WTC11 (cell line): ENCODE measurements around the gene TTR. TPM values are rescaled to one million over a fixed set of nuclear protein-coding genes. Genes with fewer than 3 reads are reported as not detected.

Source experiments
- ATAC-seq: fragments of 200-7000 bp; cut with Tn5 transposase; 2 replicates; pipeline ENCODE4 v1.10.0; 2021; ENCODE audit warnings: mild to moderate bottlenecking, moderate library complexity
- CTCF ChIA-PET: fragments of 300-600 bp; sonication (Branson Sonifier 250); formaldehyde crosslinking; loops from one replicate; lab custom pipeline; 2021; ENCODE audit warnings: antibody characterized with exemption; lab: Charles Lee
- POLR2A ChIA-PET: fragments of 350-600 bp; sonication (Branson Sonifier 250); formaldehyde crosslinking; loops from one replicate; lab custom pipeline; 2021; ENCODE audit warnings: antibody characterized with exemption; lab: Charles Lee
- DNase-seq: peaks from one replicate; pipeline ENCODE4 v3.0.0; 2021; ENCODE audit warnings: low spot score
- H3K27ac Mint-ChIP-seq: 2 replicates; pipeline ENCODE4 v1.8.0; 2021; ENCODE audit warnings: mixed read lengths
- H3K27me3 Mint-ChIP-seq: 2 replicates; pipeline ENCODE4 v1.8.0; 2021; ENCODE audit warnings: low read depth, mild to moderate bottlenecking, moderate library complexity, mixed read lengths
- H3K36me3 Mint-ChIP-seq: 2 replicates; pipeline ENCODE4 v1.8.0; 2021; ENCODE audit warnings: mixed read lengths
- H3K4me1 Mint-ChIP-seq: 2 replicates; pipeline ENCODE4 v1.8.0; 2022; ENCODE audit warnings: mixed read lengths
- H3K4me3 Mint-ChIP-seq: 2 replicates; pipeline ENCODE4 v1.8.0; 2021; ENCODE audit warnings: mild to moderate bottlenecking, moderate library complexity, mixed read lengths
- H3K9me3 Mint-ChIP-seq: 2 replicates; pipeline ENCODE4 v1.8.0; 2021; ENCODE audit warnings: mixed read lengths
- ATF6 ChIP-seq: sonication (generic); formaldehyde crosslinking; IDR thresholded peaks from 2 replicates; pipeline ENCODE4 v1.8.1; 2023; ENCODE audit warnings: mild to moderate bottlenecking, missing genetic modification reagents
- E2F4 ChIP-seq: sonication (generic); formaldehyde crosslinking; IDR thresholded peaks from 2 replicates; pipeline ENCODE4 v1.8.1; 2022; ENCODE audit warnings: low read depth, mild to moderate bottlenecking, moderate library complexity, missing genetic modification reagents, borderline replicate concordance
- NFATC4 ChIP-seq: fragments of 250-450 bp; sonication (Bioruptor Pico); IDR thresholded peaks from 2 replicates; pipeline ENCODE4 v1.9.0; 2021; ENCODE audit warnings: mild to moderate bottlenecking
- SOX15 ChIP-seq: fragments of 250-450 bp; sonication (Bioruptor Pico); IDR thresholded peaks from 2 replicates; pipeline ENCODE4 v1.9.0; 2021; ENCODE audit warnings: mild to moderate bottlenecking
- total RNA-seq: library from RNA; stranded (reverse); gene quantifications from 3 replicates; pipeline ENCODE4 v1.2.3, GENCODE V29; 2021
- TF ChIP-seq, protein P1 (sequence below): fragments of 250-450 bp; sonication (Bioruptor Pico); IDR thresholded peaks from 2 replicates; pipeline ENCODE4 v1.9.0; 2021; ENCODE audit warnings: mild to moderate bottlenecking, borderline replicate concordance

The TTR gene
- total RNA-seq, 1 experiment from 2014 or later, result 1.0 TPM

DNA sequence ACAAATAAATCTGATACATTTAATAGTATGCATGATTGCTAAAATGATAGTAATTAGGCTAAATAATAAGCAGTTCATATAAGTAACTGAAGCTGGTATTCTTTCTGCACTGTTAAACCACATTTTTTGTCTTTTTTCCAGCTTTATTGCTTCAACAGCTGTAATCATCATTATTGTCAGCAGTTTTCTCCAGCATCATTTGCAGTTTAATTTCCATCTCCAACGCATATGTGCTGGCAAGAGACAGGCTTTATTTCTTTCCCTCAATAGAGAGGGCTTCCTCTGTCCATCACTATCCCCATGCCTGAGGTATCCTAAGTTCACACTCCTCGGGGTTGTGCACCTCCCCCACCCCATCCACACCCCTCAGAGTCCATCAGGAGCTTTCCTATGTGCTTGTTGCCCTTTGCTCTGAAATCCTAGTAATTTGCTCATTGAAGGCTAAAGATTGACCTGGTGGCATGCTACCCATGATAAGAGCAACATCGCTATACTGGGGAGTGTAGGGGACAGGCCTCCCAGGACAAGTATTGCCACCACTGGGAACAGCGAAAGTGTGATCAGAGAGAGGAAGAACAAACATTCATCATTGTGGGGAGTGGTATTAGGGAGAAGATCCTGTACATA, 55.6 kb downstream of the TTR start:
- H3K4me3 Mint-ChIP-seq, result no peak overlapping the region
- ATAC-seq (peak; percentile 29; the same call in 1 of the 2 replicates), DNase-seq (no peak)
- no peaks in the 10 kb centered on the region for H3K9me3 Mint-ChIP-seq
- no peaks in the 10 kb centered on the region for H3K27me3 Mint-ChIP-seq
- peaks cover 58% of the 10 kb centered on the region for H3K4me1 Mint-ChIP-seq
- POLR2A ChIA-PET, result no interaction called here
- H3K36me3 Mint-ChIP-seq, result peaks cover 18% of the 10 kb centered on the region
- TF ChIP-seq NFATC4 (CRISPR knock-in tag), result no peak
- no peak for TF ChIP-seq SOX15 (CRISPR knock-in tag)
- TF ChIP-seq E2F4 (CRISPR knock-in tag), result no peak
- TF ChIP-seq, protein P1, sequence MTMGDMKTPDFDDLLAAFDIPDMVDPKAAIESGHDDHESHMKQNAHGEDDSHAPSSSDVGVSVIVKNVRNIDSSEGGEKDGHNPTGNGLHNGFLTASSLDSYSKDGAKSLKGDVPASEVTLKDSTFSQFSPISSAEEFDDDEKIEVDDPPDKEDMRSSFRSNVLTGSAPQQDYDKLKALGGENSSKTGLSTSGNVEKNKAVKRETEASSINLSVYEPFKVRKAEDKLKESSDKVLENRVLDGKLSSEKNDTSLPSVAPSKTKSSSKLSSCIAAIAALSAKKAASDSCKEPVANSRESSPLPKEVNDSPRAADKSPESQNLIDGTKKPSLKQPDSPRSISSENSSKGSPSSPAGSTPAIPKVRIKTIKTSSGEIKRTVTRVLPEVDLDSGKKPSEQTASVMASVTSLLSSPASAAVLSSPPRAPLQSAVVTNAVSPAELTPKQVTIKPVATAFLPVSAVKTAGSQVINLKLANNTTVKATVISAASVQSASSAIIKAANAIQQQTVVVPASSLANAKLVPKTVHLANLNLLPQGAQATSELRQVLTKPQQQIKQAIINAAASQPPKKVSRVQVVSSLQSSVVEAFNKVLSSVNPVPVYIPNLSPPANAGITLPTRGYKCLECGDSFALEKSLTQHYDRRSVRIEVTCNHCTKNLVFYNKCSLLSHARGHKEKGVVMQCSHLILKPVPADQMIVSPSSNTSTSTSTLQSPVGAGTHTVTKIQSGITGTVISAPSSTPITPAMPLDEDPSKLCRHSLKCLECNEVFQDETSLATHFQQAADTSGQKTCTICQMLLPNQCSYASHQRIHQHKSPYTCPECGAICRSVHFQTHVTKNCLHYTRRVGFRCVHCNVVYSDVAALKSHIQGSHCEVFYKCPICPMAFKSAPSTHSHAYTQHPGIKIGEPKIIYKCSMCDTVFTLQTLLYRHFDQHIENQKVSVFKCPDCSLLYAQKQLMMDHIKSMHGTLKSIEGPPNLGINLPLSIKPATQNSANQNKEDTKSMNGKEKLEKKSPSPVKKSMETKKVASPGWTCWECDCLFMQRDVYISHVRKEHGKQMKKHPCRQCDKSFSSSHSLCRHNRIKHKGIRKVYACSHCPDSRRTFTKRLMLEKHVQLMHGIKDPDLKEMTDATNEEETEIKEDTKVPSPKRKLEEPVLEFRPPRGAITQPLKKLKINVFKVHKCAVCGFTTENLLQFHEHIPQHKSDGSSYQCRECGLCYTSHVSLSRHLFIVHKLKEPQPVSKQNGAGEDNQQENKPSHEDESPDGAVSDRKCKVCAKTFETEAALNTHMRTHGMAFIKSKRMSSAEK (CRISPR knock-in tag), result no peak
- no peak for TF ChIP-seq ATF6 (CRISPR knock-in tag)
- CTCF ChIA-PET, result interaction anchor here (0.9 to 1.7 kb wide), 3 partner anchors 36 to 75 kb away, joined by 4 to 5 read pairs (median 4); no protein-coding TSS in a partner anchor
- H3K27ac Mint-ChIP-seq, result peak overlapping the region; percentile 85

Other genes starting within 250 kb of the TTR start
- gene DSG4, start 215.1 kb upstream of the TTR start, total RNA-seq, result not detected in 3 replicates
- gene DSG3, start 144.1 kb upstream of the TTR start, total RNA-seq, result 0.04 TPM in 1 of 3 replicates, not detected in the others
- 113 to 117 TPM (median 113 TPM) in 3 replicates for gene DSG2, start 93.7 kb upstream of the TTR start, total RNA-seq
- gene B4GALT6, start 92.7 kb downstream of the TTR start, total RNA-seq, result 50.6 to 56.6 TPM (median 50.8 TPM) in 3 replicates
- not detected in 3 replicates for gene SLC25A52, start 169.0 kb downstream of the TTR start, total RNA-seq